HG02870 (cell line): Measurements from ENCODE around the gene TSC2.

Source experiments
- ATAC-seq: cut with Tn5 transposase; IDR thresholded peaks from one replicate; pipeline ENCODE4 v1.9.1; 2021; ENCODE audit warnings: mild to moderate bottlenecking, moderate library complexity; ENCODE audit not compliant: unreplicated experiment

Gene TSC2

DNA sequence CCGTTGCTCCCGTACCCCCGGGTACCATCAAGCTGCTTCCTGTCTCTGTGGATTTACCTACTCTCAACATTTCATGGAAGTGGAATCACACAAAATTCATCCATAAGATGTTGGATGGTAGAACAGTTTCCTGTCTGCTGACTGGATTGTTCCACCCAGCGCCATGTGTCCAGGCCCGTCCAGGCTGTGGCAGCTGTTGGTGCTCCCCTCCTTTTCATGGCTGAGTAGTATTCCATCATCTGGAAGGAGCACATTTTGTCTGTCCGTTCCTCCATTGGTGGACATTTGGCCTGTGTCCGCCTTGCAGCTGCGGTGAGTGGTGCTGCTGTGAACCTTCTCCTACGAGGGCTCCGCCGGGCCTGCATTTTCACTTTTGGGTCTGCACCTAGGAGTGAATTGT is 18.4 kb downstream of the TSC2 start:
- no peak for ATAC-seq

- no peak for ATAC-seq
These were observed 23.0 kb downstream of the TSC2 start for GRCh38 chr16:2070576-2071453.

DNA sequence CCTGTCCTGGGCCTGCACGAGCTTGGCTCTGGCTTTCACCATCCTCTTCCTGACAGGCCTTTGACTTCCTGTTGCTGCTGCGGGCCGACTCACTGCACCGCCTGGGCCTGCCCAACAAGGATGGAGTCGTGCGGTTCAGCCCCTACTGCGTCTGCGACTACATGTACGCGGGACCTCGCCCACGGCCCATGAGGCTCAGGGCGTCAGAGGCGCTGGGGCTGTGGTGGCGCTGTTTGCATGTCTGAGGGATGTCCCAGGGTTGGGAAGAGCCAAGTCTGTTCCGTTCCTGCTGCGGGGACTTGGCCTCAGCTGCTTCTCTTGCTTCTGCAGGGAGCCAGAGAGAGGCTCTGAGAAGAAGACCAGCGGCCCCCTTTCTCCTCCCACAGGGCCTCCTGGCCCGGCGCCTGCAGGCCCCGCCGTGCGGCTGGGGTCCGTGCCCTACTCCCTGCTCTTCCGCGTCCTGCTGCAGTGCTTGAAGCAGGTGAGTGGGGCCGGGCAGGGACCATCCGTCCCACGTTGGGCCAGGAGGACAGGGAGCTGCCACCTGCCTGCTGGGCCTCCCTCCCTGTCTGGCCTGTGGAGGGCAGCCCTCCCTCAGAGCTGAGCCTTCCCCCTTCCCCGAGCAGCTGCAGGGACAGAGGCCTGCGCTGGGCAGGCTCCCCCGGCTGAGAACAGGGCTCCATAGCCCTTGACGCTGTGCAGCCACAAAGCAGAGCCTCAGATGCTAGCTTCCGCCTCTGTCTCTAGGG is 23.8 kb downstream of the TSC2 start:
- no peak for ATAC-seq

GRCh38 chr16:2072926-2073325 is 25.1 kb downstream of the TSC2 start:
- ATAC-seq = no peak

- ATAC-seq = no peak
These were observed 26.3 kb downstream of the TSC2 start for GRCh38 chr16:2074071-2074470.

DNA sequence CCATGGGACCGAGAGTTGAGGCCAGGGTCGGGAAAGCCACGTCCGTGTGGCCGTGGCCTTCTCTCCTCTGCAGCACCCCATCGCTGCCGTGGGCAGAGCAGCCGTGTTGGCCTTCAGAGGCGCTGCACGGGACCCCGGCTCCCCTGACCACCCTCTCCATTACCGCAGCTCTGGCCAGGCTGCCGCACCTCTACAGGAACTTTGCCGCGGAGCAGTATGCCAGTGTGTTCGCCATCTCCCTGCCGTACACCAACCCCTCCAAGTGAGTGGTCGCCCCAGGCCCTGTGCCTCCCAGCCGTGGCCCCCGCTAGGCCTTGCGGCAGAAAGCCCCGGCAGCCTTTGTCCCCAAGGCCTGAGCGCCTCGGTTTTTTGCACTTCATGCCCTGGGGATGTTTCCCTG is 27.8 kb downstream of the TSC2 start:
- no peak for ATAC-seq

DNA sequence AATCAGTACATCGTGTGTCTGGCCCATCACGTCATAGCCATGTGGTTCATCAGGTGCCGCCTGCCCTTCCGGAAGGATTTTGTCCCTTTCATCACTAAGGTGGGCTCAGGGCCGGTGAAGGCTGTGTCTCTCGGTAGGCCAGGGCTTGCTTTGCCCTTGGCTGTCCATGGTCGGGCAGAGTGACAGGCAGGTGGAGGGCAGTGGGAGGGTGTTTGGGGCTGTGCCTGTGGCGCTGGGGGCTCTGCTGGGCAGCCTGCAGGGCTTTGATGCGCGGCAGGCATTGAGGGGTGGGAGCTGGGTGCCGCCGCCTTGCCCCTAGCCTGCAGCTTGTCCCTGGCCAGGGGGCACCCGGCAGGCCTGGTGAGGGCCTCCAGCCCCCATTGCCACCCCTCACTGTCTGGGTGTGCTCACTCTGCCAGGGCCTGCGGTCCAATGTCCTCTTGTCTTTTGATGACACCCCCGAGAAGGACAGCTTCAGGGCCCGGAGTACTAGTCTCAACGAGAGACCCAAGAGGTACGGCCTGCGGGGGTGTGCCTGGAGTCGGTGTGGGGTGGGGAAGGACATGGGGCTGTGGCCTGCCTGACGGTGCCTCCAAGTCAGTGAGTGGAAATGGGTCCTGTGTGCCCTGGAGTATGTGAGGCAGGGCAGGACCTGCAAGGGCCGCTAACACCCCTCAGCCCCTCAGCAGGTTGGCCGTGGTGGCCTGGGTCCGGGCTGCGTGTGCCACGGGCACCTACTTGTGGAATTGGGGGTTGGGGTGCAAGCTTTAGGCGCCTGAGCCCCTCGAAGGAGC is 28.5 kb downstream of the TSC2 start:
- ATAC-seq = no peak

DNA sequence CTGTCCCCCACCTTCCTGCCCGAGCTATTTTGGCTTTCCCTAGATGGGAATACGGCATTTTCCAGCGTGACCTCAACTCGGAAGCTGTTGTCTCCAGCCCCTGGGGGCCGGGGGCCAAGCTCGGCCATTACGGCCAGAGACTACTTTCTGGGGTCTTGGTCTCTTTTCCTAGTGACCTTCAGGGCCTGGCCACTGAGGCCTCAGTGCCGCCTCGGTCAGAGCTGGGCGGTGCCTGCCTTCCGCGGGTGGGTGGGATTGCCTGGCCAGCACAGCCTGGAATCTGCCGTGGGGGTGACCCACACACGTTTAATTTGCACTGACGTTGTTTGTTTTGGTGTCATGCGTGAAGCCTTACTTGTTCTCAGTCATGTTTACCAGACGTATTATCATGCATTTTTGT is 29.2 kb downstream of the TSC2 start:
- ATAC-seq = no peak

- ATAC-seq = no peak
These were observed 29.9 kb downstream of the TSC2 start for GRCh38 chr16:2077696-2078095.

- ATAC-seq = no peak
These were observed 30.3 kb downstream of the TSC2 start for GRCh38 chr16:2078096-2078495.

- ATAC-seq = no peak
These were observed 30.9 kb downstream of the TSC2 start for GRCh38 chr16:2078691-2079090.

- no peak for ATAC-seq
These were observed 31.6 kb downstream of the TSC2 start for GRCh38 chr16:2079311-2079800.

- ATAC-seq = no peak
These were observed 32.2 kb downstream of the TSC2 start for GRCh38 chr16:2079991-2080390.

- ATAC-seq = no peak
These were observed 33.7 kb downstream of the TSC2 start for GRCh38 chr16:2081201-2082084.

DNA sequence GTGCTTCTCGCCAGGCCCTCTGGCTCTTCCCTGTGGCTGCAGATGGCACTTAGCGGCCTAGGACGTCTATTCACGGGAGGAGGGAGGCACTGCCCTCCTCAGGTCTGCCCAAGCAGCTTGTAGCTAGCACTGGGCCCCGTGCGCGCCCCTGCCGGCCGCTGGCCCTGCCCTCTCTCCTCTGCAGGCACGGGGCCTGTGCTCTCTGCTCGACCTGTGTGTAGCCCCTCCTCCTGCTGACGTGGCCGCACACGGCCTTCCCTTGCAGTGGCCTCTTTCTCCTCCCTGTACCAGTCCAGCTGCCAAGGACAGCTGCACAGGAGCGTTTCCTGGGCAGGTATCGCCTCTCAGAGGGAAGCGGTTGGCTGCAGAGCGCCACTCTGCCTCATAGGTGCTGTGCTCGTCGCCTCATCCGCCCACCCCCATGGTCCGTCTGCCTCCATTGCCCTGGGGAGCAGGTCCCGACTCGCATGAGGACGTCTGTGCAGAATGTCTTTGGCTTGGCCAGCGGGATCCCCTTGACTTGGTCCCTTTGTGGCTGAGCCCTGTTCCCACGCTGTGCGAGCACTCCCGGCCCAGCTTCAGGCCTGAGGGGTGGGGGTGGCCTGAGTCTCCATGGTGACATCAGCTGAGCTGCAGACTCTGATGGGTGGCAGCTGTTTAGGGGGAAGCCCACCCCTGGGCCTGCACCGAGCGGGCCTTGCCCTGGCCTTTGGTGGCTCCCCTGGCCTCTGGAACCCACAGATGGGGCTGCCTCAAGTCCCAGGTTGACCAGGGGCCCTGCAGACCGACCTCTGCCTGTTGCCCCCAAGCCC is 34.6 kb downstream of the TSC2 start:
- ATAC-seq = no peak

DNA sequence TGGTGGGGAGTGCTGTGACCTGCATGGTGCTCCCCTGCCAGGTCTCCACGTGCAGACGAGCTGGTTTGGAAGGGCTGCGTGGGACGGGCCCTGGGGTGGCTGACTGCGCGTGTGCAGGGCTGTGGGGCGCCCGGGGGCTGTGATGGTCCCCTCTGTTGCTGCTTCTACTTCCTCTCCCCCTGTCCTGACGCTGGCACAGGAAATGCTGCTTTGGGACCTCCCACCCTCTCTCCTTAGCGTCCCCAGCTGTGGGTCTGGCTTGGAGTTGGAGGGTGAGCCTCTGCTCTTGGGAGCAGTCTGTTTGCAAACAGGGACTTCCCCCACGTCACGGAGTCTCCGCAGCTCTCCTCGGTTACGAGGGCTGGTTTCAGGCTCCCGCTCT is 35.2 kb downstream of the TSC2 start:
- ATAC-seq = no peak

GRCh38 chr16:2083409-2083808 is 35.6 kb downstream of the TSC2 start:
- ATAC-seq = no peak

- ATAC-seq = no peak
These were observed 36.3 kb downstream of the TSC2 start for GRCh38 chr16:2083876-2084780.
